GM21360 (cell line): Measurements from ENCODE around the gene RANBP10.
"Not testable (repeated sequence)": the region's sequence is repeated elsewhere in the genome, so short reads cannot be mapped to it uniquely, and the experiment has no call there.

Experiments
- ATAC-seq: cut with Tn5 transposase; IDR thresholded peaks from one replicate; pipeline ENCODE4 v1.9.1; 2021; ENCODE audit warnings: mild to moderate bottlenecking, moderate library complexity; ENCODE audit not compliant: unreplicated experiment

The RANBP10 gene

DNA sequence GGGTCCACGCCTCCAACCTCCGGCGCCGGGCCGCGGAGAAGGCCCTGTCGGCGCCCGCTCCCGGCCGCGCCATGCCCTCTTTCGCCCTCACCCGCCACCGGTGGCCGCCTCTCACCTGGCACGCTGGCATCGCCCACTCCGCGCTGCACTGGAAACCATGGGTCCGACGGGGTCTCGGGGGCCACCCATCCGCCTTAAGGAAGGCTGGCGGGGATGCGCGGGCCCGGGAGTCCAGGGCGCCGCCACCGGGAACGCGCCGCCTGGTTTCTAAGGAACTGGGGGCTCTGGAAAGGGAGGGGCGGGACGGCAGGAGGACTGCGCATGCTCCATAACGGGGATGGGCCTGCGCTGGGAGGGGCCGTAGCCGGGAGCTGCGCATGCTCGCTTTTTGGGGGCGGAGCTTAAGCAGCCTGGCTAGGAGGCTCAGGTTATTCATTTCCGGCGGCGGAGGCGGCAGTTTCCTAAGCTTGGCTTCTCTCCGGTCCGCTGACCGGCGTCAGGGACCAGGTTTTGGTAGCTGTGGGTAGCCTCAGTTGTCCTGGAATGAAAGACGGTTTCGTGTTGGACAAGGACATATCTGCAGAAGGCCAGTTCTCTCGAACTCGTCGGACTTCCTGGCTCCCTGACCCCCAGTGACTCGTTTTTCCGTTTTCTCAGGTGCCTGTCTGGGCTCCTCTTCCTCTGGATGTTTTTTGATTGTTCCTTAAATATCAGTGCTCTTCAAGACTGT lies 87.1 kb downstream of the RANBP10 start, which contains the start of gene GFOD2:
Gene GFOD2, minus strand, starts transcription at position 269 of the 730 bp plus-strand sequence. CDS start 33,601 bp downstream, outside the sequence.
- peak; percentile 85 for ATAC-seq

DNA sequence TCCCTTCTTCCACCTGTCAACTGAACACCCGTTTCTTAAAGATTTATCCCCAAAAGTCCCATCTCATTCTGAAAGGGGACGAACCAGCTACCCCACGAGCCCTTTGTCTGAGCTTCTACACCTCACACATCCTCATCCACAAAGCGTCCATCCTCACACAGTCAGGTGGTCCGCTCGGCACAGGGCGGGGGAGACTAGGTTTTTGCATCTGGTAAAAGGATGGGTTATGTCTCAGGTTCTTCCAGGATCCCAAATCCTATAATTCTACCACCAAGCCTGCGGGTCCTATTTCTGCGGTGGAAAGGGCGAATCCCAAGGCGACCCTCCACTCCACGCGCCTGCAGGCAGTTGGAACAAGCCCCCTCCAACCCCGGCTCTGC lies 87.7 kb downstream of the RANBP10 start:
- no peak for ATAC-seq

DNA sequence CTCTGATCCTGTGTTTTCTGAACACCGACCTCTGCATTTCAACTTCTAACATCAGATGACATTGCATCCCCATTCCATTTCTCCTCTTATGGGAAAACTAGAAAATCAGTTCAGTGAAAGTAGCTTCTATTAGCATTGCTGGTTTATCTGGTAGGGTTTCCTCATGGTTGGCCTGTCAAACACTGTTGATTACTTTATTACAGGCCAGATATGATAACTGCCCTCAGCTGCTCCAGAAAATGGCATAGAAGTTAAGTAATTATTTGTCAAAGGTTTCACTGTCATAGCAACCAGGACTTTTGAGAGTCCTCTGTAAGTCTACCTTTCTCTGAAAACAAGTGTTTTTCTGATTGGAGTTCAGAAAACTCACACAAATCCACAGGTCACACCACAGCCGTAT lies 90.3 kb downstream of the RANBP10 start:
- no peak for ATAC-seq

DNA sequence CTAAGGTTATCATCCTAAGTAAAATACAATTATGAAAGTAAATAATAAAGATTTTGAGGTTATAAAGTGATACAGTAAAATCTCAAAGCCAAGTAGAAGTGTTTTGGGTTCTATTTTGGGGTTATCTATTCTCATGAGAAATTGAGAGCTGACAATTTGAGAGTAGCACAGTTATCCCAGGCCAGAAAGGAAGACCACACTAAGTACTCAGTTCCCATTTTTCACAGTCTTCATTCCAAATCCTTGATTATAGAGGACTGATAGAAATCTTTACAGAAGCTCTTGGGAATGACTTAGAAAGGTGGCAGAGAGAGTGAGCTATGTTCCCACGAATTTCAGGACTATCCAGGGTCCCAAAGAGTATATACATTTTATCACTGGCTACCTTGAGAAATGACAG lies 91.8 kb downstream of the RANBP10 start:
- ATAC-seq, result no peak

DNA sequence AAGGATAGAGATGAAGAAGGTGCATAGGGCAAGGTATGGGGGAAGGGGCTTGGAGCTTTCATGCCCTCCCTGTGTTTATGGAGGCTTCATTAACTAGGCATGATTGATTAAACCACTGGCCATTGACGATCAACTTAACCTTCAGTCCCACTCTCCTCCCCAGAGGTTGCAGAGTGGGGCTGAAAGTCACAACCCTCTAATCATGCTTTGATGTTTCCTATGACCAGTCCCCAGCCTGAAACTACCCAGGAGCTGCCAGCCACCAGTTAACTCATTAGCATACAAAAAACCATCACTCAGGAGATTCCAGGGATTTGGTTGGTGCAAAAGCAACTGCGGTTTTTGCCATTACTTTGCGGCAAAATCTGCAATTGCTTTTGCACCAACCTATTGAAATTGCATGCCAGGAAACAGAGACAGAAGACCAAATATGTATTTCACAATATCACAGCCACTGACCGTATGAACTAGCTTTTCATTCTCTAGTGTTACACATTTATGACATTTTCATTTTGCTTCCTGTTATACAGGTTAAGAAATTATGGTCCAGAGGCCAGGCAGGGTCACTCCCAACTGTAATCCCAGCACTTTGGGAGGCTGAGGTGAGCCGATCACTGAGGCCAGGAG lies 92.6 kb downstream of the RANBP10 start:
- no peak for ATAC-seq

DNA sequence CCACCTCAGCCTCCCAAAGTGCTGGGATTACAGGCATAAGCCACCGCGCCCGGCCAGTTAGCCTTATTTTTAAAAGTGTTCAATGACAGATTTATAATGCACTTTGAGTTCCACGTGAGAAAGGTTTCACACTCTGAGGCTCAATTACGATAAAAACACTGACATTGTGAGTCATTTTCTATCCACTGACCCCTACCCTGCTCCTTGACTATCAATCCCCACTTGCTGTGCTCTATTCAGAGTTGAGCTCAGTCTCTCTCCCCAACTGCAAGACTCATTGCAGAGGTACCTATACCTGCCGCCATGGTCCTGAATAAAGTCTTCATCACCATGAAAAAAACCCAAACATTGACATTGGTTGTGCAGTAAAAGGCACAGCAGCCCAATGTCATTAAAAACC lies 95.8 kb downstream of the RANBP10 start:
- ATAC-seq, result no peak

DNA sequence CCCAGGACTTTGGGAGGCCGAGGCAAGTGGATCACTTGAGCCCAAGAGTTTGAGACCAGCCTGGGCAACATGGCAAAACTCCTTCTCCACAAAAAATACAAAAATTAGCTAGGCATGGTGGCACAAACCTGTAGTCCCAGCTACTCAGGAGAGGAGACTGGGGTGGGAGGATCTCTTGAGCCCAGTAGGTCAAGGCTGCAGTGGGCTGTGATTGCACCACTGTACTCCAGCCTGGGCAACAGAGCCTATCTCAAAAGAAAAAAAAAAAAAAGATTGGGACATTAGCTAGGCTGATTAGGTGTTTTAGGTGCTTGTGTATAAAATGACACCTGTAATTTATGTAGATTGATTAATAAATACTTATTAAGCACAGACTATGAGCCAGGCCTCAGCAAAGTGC lies 97.3 kb downstream of the RANBP10 start:
- no peak for ATAC-seq

DNA sequence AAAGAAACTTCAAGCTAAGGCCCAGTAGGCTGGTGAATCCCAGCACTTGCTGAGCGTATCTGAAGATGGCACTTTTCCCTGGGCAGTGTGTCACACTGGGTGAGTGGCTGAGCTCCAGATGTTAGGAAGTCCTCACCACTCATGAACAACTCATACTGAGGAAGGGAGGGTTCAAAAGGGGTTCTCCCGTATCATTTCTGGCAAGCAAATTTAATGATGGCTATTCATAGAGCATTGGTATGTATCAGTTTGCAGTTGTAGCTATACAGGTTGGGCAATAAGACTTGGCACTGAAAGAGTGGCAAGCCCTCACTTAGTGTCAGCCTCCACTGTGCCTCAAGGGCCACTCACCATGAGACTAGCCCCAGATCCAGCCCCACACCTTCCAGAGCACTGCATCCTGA lies 98.0 kb downstream of the RANBP10 start:
- no peak for ATAC-seq

DNA sequence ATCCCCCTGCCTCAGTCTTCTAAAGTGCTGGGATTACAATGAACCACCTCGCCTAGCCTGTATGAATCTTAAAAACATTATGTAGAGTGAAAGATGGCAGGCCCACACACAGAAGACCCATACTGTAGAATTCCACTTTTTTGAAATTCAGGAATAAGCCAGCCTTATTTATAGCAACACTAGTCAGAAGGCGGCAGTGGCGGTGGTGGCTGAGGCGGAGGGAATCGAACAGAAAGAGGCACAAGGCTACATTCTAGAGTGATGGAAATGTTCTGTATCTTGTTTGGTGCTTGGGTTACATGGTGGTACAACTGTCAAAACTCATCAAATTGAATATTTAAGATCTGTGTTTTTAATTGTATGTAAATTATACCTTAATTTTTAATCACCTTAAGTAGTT lies 98.6 kb downstream of the RANBP10 start:
- ATAC-seq, result no peak

DNA sequence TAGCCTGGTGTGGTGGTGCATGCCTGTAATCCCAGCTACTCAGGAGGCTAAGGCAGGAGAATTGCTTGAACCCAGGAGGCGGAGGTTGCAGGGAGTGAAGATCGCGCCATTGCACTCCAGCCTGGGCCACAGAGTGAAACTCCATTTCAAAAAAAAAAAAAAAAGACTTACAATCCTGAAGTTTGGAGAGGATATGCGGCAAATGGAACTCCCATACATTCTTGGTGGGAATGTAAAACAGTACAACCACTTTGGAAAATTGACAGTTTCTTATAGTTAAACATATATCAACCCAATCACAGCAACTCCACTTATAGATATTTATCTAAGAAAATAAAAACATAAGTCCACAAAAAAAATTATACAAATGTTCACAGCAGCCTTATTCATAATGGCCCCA lies 99.2 kb downstream of the RANBP10 start:
- no peak for ATAC-seq

DNA sequence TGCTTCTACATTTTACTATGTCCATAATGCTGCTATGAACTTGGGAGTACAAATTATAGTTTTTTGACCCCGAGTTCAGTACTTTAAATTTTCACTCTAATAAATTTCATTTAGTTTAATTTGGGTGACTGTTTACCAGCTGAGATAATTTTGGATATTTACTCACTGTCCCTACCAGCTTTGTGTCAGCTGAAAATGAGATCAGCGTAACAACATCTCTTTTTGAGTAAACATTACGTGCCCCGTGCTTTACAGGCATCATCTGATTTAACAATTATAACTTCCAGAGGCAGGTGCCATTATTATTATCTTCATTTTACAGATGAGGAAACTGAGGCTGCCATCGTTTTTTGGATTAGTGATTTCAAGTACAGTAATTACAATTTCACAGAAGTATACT lies 102.2 kb downstream of the RANBP10 start:
- no peak for ATAC-seq

DNA sequence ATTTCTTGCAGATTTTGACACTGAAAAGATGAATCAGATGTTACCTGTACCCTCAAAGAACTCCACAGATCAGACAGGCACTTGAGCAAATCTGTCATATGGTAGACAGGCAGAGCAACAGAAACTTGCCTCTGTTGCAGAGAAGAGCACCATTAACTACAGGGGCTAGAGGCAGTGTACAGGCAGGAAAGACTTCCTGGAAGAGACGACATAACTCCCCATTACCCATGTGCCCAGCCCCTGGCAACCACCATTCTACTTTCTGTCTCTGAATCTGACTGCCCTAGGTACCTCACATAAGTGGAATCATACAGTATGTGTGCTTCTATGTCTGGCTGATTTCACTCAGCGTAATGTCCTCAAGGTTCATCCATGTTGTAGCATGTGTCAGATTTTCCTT lies 102.7 kb downstream of the RANBP10 start:
- no peak for ATAC-seq

DNA sequence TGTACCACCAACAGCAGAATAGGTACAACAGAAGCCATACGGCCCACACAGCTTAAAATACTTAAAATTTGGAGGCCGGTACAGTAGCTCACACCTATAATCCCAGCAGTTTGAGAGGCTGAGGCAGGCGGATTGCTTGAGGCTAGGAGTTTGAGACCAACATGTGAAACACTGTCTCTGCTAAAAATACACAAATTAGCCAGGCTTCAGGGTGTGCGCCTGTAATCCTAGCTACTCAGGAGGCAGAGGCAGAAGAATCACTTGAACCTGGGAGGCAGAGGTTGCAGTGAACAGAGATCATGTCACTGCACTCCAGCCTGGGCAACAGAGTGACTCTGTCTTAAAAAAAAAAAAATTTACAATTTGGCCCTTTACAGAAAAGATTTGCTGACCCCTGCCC lies 104.2 kb downstream of the RANBP10 start:
- no peak for ATAC-seq

DNA sequence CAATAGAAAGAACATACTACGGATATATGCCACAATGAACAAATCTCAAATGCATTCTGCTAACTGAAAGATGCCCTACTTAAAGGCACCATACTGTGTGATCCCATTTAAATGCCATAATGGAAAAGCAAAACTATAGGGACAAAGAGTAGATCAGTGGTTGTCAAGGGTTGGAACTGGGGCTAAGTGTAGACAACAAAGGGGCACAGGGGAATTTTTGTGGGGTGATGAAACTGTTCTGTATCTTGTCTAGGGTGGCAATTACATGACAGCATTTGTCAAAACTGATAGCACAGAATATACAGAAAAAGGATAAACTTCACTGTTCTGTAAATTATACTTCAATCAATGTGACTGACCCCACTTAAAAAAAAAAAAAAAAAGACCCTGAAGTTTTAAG lies 104.9 kb downstream of the RANBP10 start:
- ATAC-seq, result no peak

DNA sequence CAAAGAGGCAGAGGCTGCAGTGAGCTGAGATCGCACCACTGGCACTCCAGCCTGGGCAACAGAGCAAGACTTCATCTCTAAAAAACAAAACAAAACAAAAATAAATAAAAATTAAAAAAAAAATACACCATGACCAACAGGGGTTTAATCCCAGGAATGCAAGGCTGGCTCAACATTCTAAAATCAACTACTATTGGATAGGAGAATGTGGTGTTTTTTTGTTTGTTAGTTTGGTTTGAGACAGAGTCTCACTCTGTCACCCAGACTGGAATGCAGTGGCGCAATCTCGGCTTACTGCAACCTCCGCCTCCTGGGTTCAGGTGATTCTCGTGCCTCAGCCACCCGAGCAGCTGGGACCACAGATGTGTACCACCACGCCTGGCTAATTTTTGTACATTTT lies 107.1 kb downstream of the RANBP10 start:
- no peak for ATAC-seq

DNA sequence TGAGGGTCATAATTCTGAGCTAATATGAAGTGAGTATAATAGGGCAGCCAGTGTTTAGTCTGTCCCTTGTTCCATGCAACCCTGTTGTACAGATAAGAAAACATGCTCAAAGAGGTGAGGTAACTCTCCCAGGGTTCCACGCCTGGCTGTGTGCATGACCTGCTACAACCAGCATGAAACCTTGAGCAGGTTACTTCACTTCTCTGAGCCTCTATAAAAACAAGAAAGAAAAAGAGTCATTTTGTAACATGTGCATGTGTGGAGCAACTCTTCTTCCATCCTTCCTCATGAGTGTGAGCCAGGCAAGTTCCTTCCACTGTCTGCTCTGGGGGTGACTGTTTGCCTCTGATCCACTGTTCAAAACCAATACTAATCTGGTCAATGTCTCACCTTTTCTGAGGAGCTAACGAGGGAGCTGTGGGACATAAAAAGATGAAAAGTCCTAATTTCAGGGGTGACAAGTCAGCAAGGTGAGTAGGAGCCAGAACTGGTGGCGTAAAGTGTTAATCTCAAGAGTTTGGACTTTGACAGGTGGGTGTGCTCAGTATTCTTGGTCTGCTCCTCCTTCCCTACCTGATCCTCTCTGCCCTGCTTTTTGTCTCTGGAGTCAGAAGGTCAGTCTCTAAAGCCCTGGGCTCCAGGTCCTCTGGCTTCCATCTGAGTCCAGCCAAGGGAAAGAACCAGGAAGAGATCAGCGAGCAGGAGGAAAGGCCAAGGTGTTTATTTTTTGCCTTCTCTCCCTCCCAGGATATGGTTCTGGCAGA lies 108.8 kb downstream of the RANBP10 start:
- no peak for ATAC-seq

DNA sequence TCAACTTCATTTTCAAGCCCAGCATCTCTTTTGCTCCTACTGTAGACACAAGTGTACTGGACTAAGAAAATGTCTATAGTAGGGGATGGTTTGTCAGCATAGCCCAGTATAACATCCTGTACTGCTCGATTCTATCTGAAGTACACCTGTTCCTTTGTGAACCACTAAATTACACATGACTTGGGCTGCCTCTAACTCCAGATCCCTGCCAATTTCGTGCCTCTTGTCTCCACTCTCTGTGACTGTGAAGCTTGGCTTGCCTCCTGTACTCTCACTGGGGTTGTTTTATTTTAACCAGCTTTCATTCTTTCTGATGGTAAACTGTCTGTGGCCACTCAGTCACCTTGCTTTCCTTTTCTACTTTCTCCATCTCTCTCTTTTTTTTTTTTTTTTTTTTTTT lies 111.7 kb downstream of the RANBP10 start:
- no peak for ATAC-seq

DNA sequence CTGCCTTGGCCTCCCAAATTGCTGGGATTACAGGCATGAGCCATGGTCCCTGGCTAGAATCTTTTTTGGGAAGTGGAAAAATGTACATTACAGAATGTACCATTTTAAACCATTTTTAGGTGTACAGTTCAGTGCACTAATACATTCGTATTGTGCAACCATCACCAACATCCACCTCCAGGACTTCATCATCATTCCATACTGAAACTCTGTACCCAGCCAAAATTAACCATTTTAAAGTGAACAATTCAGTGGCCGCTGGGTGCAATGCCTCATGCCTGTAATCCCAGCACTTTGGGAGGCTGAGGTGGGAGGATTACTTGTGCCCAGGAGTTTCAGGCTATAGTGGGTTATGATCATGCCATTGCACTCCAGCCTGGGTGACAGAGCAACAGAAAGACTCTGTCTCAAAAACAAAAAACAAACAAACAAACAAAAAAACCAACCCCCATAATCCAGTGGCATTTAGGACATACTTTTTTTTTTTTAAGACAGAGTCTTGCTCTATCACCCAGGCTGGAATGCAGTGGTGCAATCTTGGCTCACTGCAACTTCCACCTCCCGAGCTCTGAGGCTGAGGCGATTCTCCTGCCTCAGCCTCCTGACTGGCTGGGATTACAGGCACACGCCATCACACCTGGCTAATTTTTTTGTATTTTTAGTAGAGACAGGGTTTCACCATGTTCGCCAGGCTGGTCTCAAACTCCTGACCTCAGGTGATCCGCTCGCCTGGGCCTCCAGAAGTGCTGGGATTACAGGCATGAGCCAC lies 112.7 kb downstream of the RANBP10 start:
- not testable (repeated sequence) for ATAC-seq

DNA sequence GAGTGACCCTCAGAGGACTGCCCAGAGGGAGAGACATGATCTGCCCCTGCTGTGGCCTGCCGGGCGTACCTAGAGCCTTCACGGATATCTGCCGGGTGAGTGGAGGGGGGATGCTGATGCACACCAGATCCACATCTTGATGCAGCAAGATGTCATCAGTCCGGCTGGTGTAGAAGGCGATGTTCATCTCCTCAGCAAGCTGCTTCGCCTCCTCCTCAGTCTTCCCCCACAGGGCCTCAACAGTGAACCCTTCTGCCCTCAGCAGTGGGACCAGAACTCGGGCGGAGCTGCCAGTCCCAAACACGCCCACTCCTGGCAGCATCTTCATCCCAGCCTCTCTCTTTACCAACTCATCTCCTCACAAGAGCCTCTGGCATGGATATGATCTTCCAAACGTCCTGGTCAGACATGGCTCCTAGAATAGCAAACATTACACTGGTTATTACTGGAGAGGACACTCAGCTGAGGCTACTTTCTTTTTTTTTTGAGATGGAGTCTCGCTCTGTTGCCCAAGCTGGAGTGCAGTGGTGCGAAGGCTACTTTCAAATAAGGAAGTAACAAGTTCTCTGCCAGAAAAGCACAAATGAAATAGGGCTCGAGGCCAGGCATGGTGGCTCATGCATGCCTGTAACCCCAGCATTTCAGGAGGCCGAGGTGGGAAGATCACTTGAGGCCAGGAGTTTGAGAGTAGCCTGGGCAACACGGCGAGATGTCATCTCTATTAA lies 120.8 kb downstream of the RANBP10 start:
- no peak for ATAC-seq

DNA sequence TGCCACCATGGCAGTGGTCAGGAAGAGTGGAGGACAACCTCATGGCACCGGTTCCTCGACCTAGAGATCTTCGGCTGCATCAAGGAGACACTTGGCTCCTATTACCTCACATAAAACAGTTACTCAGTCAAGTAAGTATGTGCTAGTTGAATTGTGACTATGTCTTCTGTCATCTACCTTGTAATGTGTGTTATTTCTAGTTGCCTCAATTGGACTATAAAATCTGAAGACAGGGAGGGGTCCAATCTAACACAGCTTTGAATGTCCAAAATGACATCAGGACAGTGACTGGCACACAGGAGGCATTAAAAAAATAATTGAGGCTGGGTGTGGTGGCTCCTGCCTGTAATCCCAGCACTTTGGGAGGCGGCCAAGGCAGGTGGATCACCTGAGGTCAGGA lies 122.6 kb downstream of the RANBP10 start:
- no peak for ATAC-seq
